GM23338 (cell line): Measurements from ENCODE around the gene FAM8A1. TPM values are rescaled to one million over a fixed set of nuclear protein-coding genes. Genes with fewer than 3 reads are reported as not detected.

ENCODE experiments used
- ATAC-seq: fragments of 200-7000 bp; cut with Tn5 transposase; 3 replicates; pipeline ENCODE4 v1.9.1; 2020
- DNase-seq: peaks from one replicate; pipeline ENCODE4 v3.0.0-alpha.2; 2015; ENCODE audit warnings: low spot score
- H2AFZ ChIP-seq: fragments of 200-600 bp; sonication (generic); 2 replicates; pipeline ENCODE4 v1.8.0; 2016; ENCODE audit warnings: antibody characterized with exemption, mild to moderate bottlenecking, moderate library complexity
- H3F3A ChIP-seq: fragments of 200-600 bp; sonication (generic); replicated peaks from 2 replicates; pipeline ENCODE4 v1.8.0; 2017; ENCODE audit warnings: antibody characterized with exemption, mixed run types, low read depth
- H3K27ac ChIP-seq: fragments of 200-600 bp; sonication (generic); 2 replicates; pipeline ENCODE4 v1.6.1; 2016; ENCODE audit warnings: low read depth
- H3K27me3 ChIP-seq: fragments of 200-600 bp; sonication (generic); 2 replicates; pipeline ENCODE4 v1.8.0; 2016; ENCODE audit warnings: mild to moderate bottlenecking, mixed run types, moderate library complexity; ENCODE audit not compliant: insufficient read depth
- H3K36me3 ChIP-seq: fragments of 200-600 bp; sonication (generic); 2 replicates; pipeline ENCODE4 v1.8.0; 2016; ENCODE audit warnings: mild to moderate bottlenecking; ENCODE audit not compliant: insufficient read depth
- H3K4me1 ChIP-seq: fragments of 200-600 bp; sonication (generic); 2 replicates; pipeline ENCODE4 v1.8.0; 2016; ENCODE audit warnings: mild to moderate bottlenecking, moderate library complexity; ENCODE audit not compliant: insufficient read depth
- H3K4me2 ChIP-seq: fragments of 200-600 bp; sonication (generic); 2 replicates; pipeline ENCODE4 v1.7.1; 2017; ENCODE audit warnings: mixed run types
- H3K4me3 ChIP-seq: fragments of 200-600 bp; sonication (generic); 2 replicates; pipeline ENCODE4 v1.6.1; 2016; ENCODE audit warnings: mixed run types
- H3K79me2 ChIP-seq: fragments of 200-600 bp; sonication (generic); replicated peaks from 2 replicates; pipeline ENCODE4 v1.8.0; 2017; ENCODE audit warnings: mild to moderate bottlenecking; ENCODE audit not compliant: insufficient read depth
- H3K9me2 ChIP-seq: fragments of 200-600 bp; sonication (generic); 2 replicates; pipeline ENCODE4 v1.8.0; 2017; ENCODE audit not compliant: insufficient read depth
- H4K20me1 ChIP-seq: fragments of 200-600 bp; sonication (generic); replicated peaks from 2 replicates; pipeline ENCODE4 v1.8.0; 2017; ENCODE audit warnings: mild to moderate bottlenecking; ENCODE audit not compliant: insufficient read depth
- H3K27ac Mint-ChIP-seq: 2 replicates; pipeline ENCODE4 v1.8.0; 2020; ENCODE audit warnings: inconsistent platforms, mild to moderate bottlenecking, moderate library complexity, mixed read lengths
- H3K27me3 Mint-ChIP-seq: 3 replicates; pipeline ENCODE4 v1.8.0; 2022; ENCODE audit warnings: low read depth, mild to moderate bottlenecking, moderate library complexity, mixed read lengths, inconsistent platforms; ENCODE audit not compliant: insufficient read depth, poor library complexity
- H3K36me3 Mint-ChIP-seq: 3 replicates; pipeline ENCODE4 v1.8.0; 2021; ENCODE audit warnings: low read depth, mild to moderate bottlenecking, inconsistent platforms, moderate library complexity, mixed read lengths
- H3K4me1 Mint-ChIP-seq: 3 replicates; pipeline ENCODE4 v1.8.0; 2020; ENCODE audit warnings: mild to moderate bottlenecking, inconsistent platforms, mixed read lengths
- H3K4me3 Mint-ChIP-seq: 3 replicates; pipeline ENCODE4 v1.8.0; 2021; ENCODE audit warnings: moderate library complexity, mild to moderate bottlenecking, inconsistent platforms, mixed read lengths
- H3K9me3 Mint-ChIP-seq: 3 replicates; pipeline ENCODE4 v1.8.0; 2020; ENCODE audit warnings: moderate library complexity, mild to moderate bottlenecking, inconsistent platforms, mixed read lengths
- CREB1 ChIP-seq: fragments of 250-450 bp; sonication (Bioruptor Pico); IDR thresholded peaks from 2 replicates; pipeline ENCODE4 v1.5.0; 2020; ENCODE audit warnings: low read depth, mild to moderate bottlenecking, moderate library complexity
- EZH2phosphoT487 ChIP-seq: fragments of 200-600 bp; sonication (generic); IDR thresholded peaks from one replicate; pipeline ENCODE4 v1.8.1; 2018; ENCODE audit warnings: antibody characterized with exemption; ENCODE audit not compliant: unreplicated experiment
- JUNB ChIP-seq: IDR thresholded peaks from one replicate; pipeline ENCODE4 v1.6.1; 2016; ENCODE audit warnings: antibody characterized with exemption; ENCODE audit not compliant: unreplicated experiment
- NANOG ChIP-seq: IDR thresholded peaks from 2 replicates; pipeline ENCODE4 v1.6.1; 2016; ENCODE audit warnings: antibody characterized with exemption, borderline replicate concordance
- POLR2AphosphoS5 ChIP-seq: IDR thresholded peaks from 2 replicates; pipeline ENCODE4 v1.6.1; 2016; ENCODE audit warnings: antibody characterized with exemption, low read depth
- ZNF114 ChIP-seq: fragments of 250-450 bp; sonication (Bioruptor Pico); IDR thresholded peaks from 2 replicates; pipeline ENCODE4 v1.5.0; 2020; ENCODE audit warnings: mild to moderate bottlenecking, moderate library complexity
- ZNF331 ChIP-seq: fragments of 250-450 bp; sonication (Bioruptor Pico); IDR thresholded peaks from 2 replicates; pipeline ENCODE4 v1.5.0; 2020; ENCODE audit warnings: low read depth, mild to moderate bottlenecking, moderate library complexity
- polyA plus RNA-seq: library from polyadenylated mRNA; unstranded; fragments of >200 nt; fragmentation: Nextera tagmentation; extraction: Ambion mirVana; gene quantifications from 2 replicates; pipeline ENCODE4 v1.2.1, GENCODE V29; 2016
- total RNA-seq: library from RNA; depleted of rRNA; stranded (reverse); fragments of >200 nt; shearing (Covaris generic); gene quantifications from 2 replicates; pipeline ENCODE4 v1.2.3, GENCODE V29; 2014
- TF ChIP-seq, protein P1 (sequence below): IDR thresholded peaks from 2 replicates; pipeline ENCODE4 v1.6.1; 2016; ENCODE audit warnings: antibody characterized with exemption
- TF ChIP-seq, protein P2 (sequence below): fragments of 250-450 bp; sonication (Bioruptor Pico); IDR thresholded peaks from 2 replicates; pipeline ENCODE4 v1.5.0; 2020; ENCODE audit warnings: mild to moderate bottlenecking, moderate library complexity

The FAM8A1 gene
- total and polyA plus RNA-seq, 2 experiments from 2014 or later: 4.0 to 15.6 TPM

DNA sequence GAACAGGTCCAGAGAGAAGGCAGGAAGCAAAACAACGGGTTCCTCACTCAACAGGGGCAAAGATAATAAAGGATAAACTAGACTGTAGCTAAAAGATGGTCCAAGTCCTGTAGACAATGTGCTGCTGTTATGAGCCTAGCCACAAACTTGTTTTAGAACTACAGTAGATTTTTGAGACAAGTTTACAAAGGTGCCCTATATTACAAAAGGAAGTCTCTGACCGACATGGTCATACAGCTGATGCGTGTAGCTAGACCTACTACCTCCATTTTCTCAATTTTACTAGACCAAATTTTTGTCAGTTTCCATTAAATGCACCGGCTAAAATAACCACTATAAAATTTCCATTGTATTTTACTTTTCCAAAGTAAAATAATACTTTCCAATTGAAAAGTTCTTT, 11.9 kb downstream of the FAM8A1 start:
- Histone ChIP-seq H3F3A (no peaks in the 10 kb centered on the region; the same call in 1 of the 2 replicates), H3K79me2 (no peaks in the 10 kb centered on the region), H3K4me3 (no peak overlapping the region), H4K20me1 (no peaks in the 10 kb centered on the region), H3K36me3 (peaks cover 9% of the 10 kb centered on the region; the same call in 1 of the 2 replicates), H2AFZ (no peak overlapping the region), H3K4me1 (no peaks in the 10 kb centered on the region), H3K27ac (no peak overlapping the region), H3K4me2 (no peak overlapping the region), H3K9me2 (no peaks in the 10 kb centered on the region), H3K27me3 (no peaks in the 10 kb centered on the region)
- ATAC-seq (no peak), DNase-seq (no peak)
- Mint-ChIP-seq H3K36me3 (peaks cover 30% of the 10 kb centered on the region; the same call in 2 of the 3 replicates), H3K4me3 (no peak overlapping the region), H3K9me3 (no peaks in the 10 kb centered on the region), H3K4me1 (no peaks in the 10 kb centered on the region), H3K27me3 (no peaks in the 10 kb centered on the region), H3K27ac (no peak overlapping the region)
- TF ChIP-seq, protein P1, sequence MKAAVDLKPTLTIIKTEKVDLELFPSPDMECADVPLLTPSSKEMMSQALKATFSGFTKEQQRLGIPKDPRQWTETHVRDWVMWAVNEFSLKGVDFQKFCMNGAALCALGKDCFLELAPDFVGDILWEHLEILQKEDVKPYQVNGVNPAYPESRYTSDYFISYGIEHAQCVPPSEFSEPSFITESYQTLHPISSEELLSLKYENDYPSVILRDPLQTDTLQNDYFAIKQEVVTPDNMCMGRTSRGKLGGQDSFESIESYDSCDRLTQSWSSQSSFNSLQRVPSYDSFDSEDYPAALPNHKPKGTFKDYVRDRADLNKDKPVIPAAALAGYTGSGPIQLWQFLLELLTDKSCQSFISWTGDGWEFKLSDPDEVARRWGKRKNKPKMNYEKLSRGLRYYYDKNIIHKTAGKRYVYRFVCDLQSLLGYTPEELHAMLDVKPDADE: no peak
- TF ChIP-seq EZH2phosphoT487: no peak
- no peak for TF ChIP-seq ZNF331 (CRISPR knock-in tag)
- TF ChIP-seq POLR2AphosphoS5: no peak
- no peak for TF ChIP-seq CREB1
- TF ChIP-seq JUNB: no peak
- no peak for TF ChIP-seq ZNF114 (CRISPR knock-in tag)
- no peak for TF ChIP-seq NANOG
- TF ChIP-seq, protein P2, sequence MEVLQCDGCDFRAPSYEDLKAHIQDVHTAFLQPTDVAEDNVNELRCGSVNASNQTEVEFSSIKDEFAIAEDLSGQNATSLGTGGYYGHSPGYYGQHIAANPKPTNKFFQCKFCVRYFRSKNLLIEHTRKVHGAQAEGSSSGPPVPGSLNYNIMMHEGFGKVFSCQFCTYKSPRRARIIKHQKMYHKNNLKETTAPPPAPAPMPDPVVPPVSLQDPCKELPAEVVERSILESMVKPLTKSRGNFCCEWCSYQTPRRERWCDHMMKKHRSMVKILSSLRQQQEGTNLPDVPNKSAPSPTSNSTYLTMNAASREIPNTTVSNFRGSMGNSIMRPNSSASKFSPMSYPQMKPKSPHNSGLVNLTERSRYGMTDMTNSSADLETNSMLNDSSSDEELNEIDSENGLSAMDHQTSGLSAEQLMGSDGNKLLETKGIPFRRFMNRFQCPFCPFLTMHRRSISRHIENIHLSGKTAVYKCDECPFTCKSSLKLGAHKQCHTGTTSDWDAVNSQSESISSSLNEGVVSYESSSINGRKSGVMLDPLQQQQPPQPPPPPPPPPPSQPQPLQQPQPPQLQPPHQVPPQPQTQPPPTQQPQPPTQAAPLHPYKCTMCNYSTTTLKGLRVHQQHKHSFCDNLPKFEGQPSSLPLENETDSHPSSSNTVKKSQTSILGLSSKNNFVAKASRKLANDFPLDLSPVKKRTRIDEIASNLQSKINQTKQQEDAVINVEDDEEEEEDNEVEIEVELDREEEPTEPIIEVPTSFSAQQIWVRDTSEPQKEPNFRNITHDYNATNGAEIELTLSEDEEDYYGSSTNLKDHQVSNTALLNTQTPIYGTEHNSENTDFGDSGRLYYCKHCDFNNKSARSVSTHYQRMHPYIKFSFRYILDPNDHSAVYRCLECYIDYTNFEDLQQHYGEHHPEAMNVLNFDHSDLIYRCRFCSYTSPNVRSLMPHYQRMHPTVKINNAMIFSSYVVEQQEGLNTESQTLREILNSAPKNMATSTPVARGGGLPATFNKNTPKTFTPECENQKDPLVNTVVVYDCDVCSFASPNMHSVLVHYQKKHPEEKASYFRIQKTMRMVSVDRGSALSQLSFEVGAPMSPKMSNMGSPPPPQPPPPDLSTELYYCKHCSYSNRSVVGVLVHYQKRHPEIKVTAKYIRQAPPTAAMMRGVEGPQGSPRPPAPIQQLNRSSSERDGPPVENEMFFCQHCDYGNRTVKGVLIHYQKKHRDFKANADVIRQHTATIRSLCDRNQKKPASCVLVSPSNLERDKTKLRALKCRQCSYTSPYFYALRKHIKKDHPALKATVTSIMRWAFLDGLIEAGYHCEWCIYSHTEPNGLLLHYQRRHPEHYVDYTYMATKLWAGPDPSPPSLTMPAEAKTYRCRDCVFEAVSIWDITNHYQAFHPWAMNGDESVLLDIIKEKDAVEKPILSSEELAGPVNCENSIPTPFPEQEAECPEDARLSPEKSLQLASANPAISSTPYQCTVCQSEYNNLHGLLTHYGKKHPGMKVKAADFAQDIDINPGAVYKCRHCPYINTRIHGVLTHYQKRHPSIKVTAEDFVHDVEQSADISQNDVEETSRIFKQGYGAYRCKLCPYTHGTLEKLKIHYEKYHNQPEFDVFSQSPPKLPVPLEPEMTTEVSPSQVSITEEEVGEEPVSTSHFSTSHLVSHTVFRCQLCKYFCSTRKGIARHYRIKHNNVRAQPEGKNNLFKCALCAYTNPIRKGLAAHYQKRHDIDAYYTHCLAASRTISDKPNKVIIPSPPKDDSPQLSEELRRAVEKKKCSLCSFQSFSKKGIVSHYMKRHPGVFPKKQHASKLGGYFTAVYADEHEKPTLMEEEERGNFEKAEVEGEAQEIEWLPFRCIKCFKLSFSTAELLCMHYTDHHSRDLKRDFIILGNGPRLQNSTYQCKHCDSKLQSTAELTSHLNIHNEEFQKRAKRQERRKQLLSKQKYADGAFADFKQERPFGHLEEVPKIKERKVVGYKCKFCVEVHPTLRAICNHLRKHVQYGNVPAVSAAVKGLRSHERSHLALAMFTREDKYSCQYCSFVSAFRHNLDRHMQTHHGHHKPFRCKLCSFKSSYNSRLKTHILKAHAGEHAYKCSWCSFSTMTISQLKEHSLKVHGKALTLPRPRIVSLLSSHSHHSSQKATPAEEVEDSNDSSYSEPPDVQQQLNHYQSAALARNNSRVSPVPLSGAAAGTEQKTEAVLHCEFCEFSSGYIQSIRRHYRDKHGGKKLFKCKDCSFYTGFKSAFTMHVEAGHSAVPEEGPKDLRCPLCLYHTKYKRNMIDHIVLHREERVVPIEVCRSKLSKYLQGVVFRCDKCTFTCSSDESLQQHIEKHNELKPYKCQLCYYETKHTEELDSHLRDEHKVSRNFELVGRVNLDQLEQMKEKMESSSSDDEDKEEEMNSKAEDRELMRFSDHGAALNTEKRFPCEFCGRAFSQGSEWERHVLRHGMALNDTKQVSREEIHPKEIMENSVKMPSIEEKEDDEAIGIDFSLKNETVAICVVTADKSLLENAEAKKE: no peak
